IPS-NIHi7 (cell line): Measurements from ENCODE around the gene FIBP.

Experiments used
- DNase-seq: peaks from one replicate; pipeline ENCODE4 v3.0.0; 2012; ENCODE audit warnings: mixed read lengths; ENCODE audit errors: extremely low spot score

Gene FIBP

DNA sequence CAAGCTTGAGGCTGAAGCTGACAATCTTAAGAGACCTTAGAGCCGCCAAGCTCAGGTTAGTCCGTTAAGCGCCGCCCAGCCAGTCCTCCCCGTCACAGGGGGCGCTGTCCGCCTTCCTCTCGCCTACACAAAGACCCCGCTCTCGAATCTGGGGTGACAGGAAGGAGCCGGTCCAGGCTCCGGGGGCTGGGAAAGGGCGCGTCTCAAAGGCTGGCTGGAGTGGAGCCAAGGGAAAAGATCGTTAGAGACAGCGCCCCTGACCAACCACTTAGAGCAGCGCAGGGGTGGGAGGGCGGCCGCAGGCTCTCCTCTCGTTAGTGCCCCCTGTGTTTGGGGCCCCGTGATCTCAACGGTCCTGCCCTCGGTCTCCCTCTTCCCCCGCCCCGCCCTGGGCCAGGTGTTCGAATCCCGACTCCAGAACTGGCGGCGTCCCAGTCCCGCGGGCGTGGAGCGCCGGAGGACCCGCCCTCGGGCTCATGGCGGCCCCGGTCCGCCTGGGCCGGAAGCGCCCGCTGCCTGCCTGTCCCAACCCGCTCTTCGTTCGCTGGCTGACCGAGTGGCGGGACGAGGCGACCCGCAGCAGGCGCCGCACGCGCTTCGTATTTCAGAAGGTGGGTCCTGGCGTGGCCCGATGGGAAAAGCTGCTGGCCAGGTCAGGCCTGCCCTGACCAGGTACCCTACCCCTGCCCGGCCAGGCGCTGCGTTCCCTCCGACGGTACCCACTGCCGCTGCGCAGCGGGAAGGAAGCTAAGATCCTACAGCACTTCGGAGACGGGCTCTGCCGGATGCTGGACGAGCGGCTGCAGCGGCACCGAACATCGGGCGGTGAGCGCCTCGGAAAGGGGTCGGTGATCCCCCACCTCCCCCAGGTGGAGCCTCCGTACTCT, 27.8 kb downstream of the FIBP start, which contains the start of gene MUS81:
MUS81 (plus strand) TSS at position 156 of the 887 bp plus-strand sequence; CDS start at position 477, 321 bp downstream.
- DNase-seq: peak; percentile 91

DNA sequence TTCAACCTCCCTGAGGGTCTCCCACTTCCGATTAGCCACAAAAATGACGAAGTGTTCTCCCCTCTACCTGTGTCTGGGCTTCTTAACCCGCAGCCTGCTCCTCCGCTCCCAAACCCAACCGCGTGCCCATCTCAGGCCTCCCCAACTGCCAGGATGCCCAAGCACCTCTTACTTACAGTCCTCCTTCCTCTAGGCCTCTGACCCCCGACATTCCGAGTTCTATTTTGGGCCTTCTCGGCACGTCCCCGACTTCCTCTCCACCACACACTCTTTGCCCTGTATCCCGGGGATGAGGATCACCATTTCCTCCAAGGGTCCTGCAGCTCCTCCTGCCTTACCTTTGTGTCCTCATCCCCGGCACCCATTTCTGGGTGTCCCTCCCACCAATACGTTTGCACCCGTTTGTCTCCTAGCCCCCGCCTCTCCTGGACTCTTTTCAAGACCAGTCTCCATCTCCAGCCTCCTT, 28.4 kb downstream of the FIBP start:
- no peak for DNase-seq

DNA sequence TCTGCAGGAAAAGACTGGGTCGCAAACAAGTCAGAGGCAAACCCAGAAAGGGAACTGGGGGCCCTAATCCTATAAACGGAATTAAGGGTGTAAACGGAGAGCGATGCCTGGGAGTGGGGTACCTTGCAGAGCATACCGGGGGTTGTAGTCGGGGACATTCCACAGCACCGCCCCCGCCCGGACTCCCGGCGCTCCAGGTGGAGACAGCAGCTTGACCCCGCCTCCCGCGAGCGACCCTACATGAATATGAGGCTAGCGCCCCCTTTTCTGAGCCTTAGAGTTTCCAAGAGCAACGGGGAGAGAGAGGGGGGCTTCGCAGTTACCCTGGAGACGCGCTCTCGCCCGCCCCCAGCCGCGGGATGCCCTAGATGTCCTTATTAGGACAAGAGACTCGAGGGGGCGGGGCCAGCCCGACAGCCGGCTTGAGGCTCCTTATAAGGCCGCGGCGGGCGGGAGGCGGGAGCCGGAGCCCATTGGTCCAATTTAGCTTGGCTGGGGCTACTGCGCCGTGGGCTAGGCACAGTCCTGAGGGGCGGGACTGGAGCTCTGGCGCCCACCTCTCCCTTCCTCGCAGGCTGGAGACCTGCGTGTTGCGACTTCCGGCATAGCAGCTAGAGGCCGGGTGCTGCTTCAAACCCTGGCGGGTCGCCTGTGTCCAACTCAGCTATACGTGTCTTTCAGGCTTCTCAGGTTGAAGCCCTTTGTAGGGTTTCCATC, 29.0 kb downstream of the FIBP start:
- DNase-seq: peak; percentile 92

DNA sequence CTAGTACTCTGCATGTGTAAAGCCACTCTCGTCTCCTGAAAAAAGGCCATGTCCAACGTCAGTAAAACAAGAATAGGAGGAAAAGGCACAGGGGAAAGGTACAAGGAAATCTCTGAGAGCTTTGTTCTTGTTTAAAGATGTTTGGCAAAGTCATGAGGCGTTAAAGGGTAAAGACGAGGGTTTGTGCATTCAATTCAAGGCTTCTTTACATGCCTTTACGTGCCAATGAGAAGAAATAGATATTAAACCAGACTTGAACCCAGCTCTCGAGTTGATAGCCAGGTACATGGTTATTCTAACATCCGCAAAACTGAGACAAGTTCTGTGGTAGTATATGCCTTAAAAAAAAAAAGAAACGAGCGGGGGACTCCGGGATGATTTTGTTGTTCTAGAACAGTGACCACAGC, 29.6 kb downstream of the FIBP start:
- DNase-seq: no peak

DNA sequence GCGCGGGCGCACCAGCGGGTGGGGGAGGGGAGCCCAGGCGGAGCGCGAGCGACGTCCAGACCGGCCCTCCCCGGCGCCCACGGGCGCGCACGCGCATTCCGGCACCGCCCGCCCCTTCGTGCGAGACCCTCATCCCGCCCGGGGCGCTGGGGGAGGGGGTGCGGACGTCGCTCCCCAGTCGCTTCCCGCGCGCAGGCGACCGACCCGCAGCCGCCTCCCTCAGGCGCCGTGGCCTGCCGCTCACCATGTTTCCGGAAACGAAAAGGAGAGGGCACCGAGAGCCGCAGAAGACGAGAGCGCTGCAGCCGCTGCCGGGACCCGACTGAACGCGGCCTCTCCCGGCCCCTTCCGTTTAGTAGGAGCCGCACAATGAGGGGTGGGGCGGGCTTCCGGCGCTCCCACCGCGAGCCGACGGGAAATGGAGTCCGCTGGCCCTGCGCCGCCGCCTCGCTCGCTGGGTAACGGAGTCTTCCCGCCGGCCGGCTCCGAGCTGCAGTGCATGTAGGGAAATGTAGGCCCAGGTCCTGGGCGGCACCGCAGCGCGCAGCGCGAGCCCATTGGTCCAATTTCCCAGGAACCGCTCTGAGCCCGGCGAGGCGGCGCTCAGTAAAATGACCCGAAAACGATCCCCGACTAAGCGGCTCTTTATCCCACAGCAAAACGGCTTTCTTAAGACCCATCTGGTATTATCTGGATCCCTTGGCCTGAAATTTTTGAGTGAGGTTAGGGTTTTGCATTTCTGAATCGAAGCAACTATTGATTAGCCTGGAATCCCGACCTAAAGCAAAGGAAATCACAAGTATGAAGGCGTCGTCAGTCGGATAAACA, 30.2 kb downstream of the FIBP start, which contains the start of gene CFL1:
CFL1 (minus strand) TSS at position 328 of the 828 bp plus-strand sequence; CDS start at position 247, 81 bp downstream.
- peak; percentile 85 for DNase-seq

DNA sequence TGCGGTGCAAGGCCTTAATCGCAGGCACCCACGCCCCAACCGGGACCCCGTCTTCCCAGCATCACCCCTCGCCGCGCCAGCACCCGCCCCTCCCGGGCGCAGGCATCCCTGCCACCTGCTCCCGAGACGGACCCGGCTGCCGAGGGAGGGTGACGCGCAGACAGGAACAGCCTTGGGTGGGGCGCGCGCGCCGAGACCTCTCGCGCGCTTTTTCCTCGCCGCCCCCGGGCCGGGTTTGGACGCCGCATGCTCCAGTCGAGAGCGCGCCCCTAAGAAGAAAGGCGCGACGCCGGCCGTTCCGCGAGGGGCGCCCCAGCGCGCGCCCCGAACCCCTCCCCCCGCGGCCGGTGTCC, 30.8 kb downstream of the FIBP start:
- peak; percentile 9 for DNase-seq

DNA sequence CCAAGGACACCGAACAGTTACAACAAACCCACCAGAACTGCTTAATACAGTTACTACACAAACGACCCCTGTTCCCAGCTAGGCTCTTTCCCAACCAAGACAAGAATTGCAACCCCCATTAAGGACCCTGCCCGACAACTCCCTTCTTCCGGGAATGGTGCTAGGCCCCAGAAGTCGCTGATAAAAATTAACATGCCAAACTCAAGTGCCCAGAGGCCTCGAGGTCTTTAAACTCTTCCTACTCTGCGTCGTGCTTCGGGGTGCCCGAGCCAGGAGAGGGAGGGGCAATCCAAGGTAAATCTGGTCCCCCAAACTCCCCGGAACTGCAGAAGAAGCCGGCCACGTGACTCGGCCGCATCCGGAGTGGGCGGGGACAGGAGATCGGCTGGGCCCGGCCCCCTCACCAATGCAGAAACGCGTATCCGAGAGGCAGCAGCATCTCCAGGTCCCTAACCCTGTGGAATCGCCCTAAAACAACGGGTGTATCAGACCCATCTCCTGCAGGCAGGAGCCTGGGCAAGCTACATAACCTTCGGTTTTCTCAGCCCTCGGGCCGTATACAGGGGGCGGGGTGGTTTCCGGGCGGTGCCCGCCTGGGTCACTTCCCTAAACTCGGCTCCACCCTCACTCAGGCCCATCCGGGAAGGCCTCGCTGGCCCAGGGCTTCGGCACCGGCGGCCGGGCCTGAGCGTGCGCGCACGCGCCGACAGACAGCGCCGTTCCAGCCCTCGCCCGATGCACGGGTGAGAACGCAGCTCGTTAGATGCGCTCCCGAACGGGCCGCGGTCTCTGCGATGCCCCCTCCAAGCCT, 31.4 kb downstream of the FIBP start:
- DNase-seq: peak; percentile 56

DNA sequence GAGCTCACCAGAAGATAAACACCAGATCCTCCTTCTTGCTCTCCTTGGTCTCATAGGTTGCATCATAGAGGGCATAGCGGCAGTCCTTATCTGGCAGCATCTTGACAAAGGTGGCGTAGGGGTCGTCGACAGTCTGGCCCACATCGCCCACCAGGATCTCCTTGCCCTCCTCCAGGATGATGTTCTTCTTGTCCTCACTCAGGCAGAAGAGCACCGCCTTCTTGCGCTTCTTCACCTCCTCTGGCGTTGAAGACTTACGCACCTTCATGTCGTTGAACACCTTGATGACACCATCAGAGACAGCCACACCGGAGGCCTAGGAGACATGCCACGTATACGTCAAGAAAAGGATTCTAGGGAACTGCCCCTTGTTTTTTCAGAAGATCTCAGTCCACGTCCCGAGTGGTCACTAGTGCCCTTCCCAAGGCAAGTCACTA, 32.3 kb downstream of the FIBP start:
- no peak for DNase-seq

DNA sequence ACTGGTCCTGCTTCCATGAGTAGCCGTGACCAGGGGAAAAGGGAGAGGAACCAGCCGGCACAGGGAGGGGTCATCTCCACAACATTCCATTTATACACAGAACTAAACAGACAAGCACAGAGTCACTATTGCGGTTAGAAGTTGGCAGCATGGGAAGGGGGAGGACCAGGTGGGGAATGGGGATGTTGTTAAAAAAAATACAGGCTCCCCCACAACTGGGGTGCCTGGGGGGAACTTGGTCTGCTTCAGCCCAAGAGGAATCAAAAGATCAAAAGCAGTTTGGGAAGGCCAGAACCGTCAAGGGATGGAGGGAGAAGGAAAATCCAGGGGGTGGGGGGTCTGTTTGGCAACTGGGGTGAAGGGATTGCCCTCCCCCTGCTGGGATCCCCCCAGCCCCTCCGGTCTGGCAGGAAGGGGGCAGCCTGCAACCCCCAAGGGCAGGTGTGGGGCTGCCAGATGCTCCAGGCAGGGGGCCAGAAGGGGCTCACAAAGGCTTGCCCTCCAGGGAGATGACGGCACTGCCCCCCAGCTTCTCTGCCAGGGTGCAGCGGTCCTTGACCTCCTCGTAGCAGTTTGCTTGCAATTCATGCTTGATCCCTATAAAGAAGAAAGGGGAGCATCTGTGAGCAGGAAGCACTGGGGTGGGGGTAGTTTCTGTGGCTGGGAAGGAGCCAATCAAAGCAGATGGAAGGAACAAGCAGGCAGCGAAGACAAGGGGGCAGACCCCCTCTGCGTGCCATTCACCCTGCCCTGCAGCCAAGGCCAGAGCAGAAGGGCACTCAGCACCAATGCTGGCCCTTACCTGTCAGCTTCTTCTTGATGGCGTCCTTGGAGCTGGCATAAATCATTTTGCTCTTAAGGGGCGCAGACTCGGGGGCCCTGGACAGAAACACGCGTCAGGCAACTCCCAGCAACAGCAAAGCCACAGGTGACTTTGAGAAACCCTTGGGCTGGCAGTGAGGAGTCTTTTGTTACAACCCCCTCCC, 33.1 kb downstream of the FIBP start:
- DNase-seq: no peak

DNA sequence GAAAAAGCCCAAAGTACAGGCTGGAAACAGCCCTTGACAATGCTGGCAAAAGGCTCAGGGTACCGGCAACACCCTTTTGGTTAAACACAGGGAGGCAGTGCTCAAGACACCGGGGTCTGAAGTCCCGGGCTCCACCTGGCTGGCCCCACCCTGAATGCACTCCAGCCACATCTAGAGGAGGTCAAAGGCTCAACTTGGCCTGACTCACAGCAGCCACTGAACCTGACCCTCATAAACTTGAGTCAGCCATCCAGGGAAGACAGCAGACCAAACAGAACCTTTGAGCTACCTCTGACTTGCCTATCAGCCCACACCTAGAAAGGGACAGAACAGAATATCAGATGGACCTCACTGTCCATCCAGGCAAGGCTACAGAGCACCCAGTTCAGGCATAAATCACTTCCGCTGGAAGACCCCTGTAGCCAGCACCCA, 34.1 kb downstream of the FIBP start:
- DNase-seq: no peak

DNA sequence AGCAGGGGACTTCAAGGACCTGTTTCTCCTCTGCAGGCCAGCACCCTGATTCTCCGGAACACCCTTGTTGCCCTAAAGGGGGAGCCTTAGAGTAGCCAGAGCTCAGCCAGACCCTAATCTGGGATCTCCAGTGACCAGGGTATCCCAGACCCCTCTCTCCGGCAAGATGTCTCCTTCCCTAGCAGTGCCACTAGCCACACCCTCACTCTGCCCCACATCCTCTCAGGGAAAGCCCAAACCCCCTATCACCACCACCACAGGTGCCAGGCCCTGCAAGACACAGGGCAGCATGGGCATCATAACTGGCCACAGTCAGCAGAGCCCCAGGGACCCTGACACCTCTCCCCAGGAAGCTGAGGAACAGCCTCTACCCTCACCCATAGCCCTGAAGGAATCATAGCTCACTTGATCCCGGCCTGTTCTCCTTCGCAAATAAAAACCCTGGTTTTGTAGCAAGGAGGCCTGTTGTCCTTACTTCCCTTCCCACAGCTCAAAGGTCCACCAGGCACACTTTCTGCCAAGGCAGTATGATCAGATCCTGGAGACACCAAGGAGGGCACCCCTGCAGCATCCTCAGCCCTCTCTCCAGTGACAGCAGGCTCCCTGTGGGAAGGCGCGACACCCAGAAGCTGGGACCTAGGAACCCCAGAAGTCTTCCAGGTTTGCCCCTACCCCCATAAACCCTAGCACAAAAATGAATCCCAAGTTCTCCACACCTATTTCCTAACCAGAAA, 34.9 kb downstream of the FIBP start:
- no peak for DNase-seq

DNA sequence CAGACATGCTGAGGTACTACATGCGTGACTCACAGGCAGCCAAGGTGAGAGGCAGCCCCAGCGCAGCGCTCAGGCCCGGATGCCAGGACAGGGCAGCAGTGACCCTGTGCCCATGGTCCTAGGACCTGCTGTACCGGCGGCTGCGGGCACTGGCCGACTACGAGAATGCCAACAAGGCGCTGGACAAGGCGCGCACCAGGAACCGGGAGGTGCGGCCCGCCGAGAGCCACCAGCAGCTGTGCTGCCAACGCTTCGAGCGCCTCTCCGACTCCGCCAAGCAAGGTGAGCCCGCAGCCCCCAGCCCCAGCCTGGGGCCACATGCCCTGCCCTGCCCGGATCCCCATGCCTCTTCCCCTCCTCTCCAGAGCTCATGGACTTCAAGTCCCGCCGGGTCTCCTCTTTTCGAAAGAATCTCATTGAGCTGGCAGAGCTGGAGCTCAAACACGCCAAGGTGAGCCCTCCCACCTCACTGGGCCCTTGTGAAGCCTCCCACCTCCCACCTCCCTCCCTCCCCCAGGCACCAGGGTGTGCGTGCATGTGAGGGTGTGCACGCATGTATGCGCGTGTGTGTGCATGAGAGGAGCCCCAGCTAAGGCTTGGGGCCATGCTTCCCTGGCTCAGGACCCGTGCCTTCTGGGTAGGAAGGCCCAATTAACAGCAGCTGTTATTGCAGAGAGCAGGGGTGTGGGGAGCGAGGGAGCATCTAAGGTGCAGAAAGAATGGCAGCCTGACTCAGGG, 35.6 kb downstream of the FIBP start:
- DNase-seq: no peak

DNA sequence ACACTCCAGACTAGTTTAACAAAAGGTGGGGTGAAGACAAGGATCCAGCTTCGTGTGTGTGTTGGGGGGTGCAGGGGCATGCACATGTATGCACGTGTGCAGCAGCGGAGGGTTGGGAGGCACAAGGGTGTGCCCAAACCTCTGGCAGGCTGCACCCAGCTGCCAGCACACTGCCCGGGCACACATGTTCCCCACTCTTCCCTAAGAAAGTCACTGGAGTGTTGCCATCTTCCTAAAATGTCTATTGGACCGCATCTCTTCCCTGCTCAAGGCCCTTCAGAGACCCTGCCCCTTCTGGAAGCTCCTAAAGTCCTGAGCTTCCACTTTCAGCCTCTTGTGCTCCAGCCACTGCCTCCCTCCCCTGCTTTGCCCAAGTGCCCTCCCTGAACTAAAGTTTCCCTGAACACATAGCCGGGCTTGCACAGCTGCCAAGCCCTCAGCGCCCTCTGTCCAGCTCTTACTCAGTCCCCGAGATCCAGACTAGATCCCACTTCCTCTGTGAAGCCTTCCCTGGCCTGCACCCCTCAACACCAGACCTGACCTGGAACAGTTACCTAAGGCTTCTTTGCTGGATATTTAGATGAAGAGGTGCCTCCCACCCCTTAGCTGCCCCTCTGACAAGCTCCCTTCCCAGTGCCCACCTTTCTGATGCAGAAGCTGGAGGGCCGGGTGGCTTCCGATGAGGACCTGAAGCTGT, 36.3 kb downstream of the FIBP start:
- DNase-seq: no peak

DNA sequence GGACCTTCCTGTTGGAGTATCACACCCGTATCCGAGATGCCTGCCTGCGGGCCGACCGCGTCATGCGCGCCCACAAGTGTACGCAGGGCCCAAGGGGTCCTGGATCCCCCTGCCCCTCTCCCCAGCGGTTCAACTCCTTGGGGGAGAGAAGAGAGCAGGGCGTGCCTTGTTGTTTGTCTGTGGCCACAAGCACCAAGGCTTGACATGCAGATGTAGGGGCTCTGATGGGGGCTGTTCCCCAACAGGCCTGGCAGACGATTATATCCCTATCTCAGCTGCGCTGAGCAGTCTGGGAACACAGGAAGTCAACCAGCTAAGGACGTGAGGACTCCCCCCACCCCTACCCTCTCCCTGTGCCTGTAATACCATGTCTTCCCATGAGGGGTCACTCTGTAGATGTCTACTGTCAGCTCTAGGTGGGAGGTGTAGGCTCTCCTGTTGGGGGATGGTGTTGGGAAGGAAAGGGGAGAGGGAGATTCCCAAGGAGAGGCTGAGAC, 37.1 kb downstream of the FIBP start:
- DNase-seq: peak; percentile 88

DNA sequence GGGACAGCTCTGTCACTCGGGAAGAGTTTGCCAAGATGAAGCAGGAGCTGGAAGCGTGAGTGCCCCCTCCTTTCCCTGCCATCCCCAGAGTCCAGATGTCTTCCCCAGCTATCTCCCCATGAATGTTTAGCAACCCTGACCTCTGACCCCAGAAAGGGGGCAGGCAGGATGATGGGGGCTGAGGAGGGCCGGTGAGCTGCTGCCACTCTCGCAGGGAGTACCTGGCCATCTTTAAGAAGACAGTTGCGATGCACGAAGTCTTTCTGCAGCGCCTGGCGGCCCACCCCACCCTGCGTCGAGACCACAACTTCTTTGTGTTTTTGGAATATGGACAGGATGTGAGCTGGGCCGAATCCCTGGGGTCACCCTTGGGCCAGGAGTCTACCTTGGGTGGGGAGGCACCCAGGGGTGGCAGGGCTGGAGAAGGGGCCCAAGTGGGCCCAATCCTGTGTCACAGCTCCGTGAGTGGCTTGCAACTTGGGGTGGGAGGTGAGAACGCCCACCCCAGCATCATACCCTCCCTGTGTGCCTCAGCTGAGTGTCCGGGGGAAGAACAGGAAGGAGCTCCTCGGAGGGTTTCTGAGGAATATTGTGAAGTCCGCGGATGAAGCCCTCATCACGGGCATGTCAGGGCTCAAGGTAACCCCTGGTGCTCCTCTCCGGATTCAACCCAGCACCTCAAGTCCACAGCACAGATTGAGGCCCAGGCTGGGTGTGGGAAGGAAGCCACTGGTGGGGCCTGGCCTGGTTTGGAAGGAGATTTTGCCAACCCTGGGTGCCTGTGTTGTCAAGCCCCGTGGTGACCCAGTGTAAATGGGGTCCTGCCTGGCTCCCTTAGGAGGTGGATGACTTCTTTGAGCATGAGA, 37.8 kb downstream of the FIBP start:
- no peak for DNase-seq

DNA sequence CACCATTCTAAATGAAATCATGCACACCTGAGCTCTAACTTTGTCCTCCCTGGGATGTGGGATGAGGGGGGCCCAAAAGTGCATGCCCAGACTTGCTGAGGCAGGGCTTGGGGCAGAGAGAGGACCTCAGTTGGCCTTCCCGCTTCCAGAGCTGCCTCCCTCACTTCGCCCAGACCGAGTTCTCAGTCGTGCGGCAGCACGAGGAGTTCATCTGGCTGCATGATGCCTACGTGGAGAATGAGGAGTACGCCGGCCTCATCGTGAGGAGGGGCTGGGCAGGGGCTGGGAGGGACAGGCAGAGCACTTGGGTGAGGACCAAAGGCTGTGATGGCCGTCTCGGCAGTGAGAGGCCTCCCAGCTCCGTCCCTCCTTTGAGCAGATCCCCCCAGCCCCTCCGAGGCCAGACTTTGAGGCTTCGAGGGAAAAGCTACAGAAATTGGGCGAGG, 38.5 kb downstream of the FIBP start:
- no peak for DNase-seq
